T-helper 1 cell treated with Interleukin-12 subunit alpha and Interleukin-12 subunit beta and Interleukin-4 antibody, amounts not matched to agents 30 μg/mL and 1 μg/mL, for 36 hours (primary cell): ENCODE results near the gene FAM120A.
"Not testable (repeated sequence)": the region's sequence is repeated elsewhere in the genome, so short reads cannot be mapped to it uniquely, and the experiment has no call there.

Experiments
- H3K27ac Mint-ChIP-seq: one replicate; pipeline ENCODE4 v1.8.0; 2021; ENCODE audit warnings: mild to moderate bottlenecking, mixed read lengths
- H3K27me3 Mint-ChIP-seq: one replicate; pipeline ENCODE4 v1.8.0; 2021; ENCODE audit warnings: low read depth, mixed read lengths
- H3K36me3 Mint-ChIP-seq: one replicate; pipeline ENCODE4 v1.8.0; 2021; ENCODE audit warnings: low read depth, mixed read lengths
- H3K4me1 Mint-ChIP-seq: one replicate; pipeline ENCODE4 v1.8.0; 2021; ENCODE audit warnings: low read depth, mixed read lengths
- H3K4me3 Mint-ChIP-seq: one replicate; pipeline ENCODE4 v1.8.0; 2021; ENCODE audit warnings: mild to moderate bottlenecking, moderate library complexity, mixed read lengths
- H3K9me3 Mint-ChIP-seq: one replicate; pipeline ENCODE4 v1.8.0; 2021; ENCODE audit warnings: mixed read lengths

FAM120A gene

DNA sequence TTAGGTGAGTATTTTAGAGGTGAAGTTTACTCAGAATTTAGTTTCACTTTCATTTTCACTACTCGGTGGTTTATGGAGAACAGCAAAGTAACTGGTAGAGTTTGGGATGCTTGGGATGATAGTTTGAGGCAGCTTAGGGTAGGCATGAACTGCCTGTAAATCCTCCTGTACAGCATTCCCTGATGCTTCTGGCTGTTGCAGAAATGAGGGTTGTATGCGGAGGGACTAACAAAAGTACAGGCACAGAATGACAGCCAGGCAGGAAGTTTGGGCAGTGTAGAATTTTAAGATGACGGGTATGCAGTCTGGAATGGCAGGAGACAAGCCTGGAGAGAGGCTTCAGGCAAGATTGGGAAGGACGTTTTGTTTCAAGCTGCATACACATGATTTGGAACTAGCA lies 49.9 kb downstream of the FAM120A start:
- peak overlapping the region; percentile 84 for H3K4me3 Mint-ChIP-seq
- peak overlapping the region; percentile 81 for H3K27ac Mint-ChIP-seq
- peaks cover 30% of the 10 kb centered on the region for H3K36me3 Mint-ChIP-seq
- peaks cover 38% of the 10 kb centered on the region for H3K4me1 Mint-ChIP-seq
- no peaks in the 10 kb centered on the region for H3K9me3 Mint-ChIP-seq
- H3K27me3 Mint-ChIP-seq = no peaks in the 10 kb centered on the region

DNA sequence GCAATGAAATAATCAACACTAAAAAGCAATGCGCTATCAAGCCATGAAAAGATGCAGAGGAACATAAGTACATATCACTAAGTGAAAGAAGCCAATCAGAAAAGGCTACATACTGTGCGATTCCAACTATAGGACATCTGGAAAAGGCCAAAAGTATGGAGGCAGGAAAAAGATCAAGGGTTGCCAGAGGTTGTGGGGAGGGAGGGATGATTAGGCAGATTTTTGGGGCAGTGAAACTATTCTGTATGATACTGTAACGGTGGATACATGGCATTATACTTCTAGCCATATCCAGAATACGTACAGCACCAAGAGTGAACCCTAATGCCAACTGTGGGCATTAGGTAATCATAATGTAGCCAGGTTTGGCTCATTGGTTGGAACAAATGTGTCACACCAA lies 51.9 kb downstream of the FAM120A start:
- Mint-ChIP-seq H3K9me3 (no peaks in the 10 kb centered on the region), H3K27me3 (no peaks in the 10 kb centered on the region), H3K4me3 (no peak overlapping the region), H3K27ac (no peak overlapping the region), H3K4me1 (peaks cover 48% of the 10 kb centered on the region), H3K36me3 (peaks cover 28% of the 10 kb centered on the region)

DNA sequence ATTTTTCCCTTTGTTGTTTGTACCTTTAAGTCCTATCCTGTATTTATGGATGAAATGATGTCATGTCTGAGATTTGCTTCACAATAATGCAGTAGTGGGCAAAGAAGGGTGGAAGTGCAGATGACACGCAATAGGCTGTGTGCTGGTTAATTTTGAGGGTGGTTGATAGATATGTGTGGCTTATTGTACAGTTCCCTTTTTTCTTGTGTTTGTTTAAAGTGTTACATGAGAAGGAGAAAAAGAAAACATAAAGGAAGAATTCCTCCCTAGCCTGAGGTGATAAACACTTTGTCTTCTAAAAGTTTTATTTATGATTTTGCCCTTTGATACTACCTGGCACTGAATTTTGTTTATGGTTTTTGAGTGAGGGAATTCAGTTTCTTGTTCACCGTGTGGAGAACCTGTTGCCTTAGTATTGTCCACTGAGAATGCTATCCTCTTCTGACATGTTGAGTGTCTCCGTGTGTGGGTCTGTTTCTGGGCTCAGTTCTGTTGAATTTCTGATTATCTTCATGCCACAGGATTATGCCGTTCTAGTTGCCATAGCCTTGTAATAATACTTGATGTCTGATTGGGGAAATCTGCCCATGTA lies 54.2 kb downstream of the FAM120A start:
- no peaks in the 10 kb centered on the region for H3K27me3 Mint-ChIP-seq
- H3K27ac Mint-ChIP-seq = no peak overlapping the region
- H3K4me3 Mint-ChIP-seq = no peak overlapping the region
- H3K36me3 Mint-ChIP-seq = peaks cover 24% of the 10 kb centered on the region
- H3K9me3 Mint-ChIP-seq = no peaks in the 10 kb centered on the region
- H3K4me1 Mint-ChIP-seq = peaks cover 48% of the 10 kb centered on the region

DNA sequence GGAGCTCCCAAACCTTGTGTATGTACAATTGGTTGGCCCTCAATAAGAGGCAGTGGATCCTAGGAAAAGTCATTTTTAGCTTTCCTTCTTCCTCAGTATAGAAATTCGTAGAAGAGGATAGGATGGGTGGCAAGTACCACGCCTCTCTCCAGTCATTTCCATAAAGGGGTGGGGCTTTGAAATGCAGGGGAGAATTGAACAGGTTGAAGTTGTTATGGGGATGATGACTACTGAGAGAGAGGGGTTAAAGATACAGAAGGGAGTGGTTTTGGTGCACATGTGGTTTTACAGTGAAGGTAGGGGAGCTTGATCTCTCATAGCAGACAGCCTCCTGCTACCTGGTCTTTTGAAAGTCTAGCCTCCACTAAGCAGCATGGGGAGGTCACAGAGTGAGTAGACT lies 56.3 kb downstream of the FAM120A start:
- Mint-ChIP-seq H3K9me3 (no peaks in the 10 kb centered on the region), H3K27ac (no peak overlapping the region), H3K36me3 (peaks cover 12% of the 10 kb centered on the region), H3K27me3 (no peaks in the 10 kb centered on the region), H3K4me1 (peaks cover 36% of the 10 kb centered on the region), H3K4me3 (no peak overlapping the region)

DNA sequence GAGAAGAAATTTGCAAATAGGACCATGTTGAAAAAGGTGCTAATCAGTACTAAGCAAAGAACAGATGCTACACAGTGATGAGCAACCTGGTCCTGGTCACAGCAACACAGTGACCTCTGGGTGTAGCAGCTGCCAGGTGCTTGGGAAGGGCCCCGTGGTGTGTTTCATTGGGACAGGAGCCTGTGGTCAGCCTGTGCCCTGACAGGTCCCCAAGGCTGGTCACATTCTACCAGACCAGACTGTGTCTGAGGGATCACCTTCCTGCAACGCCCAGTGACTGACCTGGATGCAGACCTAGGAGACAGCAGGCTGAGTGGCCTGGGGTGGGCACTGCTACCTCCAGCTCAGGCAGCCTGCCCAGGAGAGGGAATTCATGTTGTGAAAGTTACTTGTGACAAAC lies 56.7 kb downstream of the FAM120A start:
- Mint-ChIP-seq H3K36me3 (peaks cover 12% of the 10 kb centered on the region), H3K4me1 (peaks cover 35% of the 10 kb centered on the region), H3K27ac (no peak overlapping the region), H3K27me3 (no peaks in the 10 kb centered on the region), H3K4me3 (no peak overlapping the region), H3K9me3 (no peaks in the 10 kb centered on the region)

DNA sequence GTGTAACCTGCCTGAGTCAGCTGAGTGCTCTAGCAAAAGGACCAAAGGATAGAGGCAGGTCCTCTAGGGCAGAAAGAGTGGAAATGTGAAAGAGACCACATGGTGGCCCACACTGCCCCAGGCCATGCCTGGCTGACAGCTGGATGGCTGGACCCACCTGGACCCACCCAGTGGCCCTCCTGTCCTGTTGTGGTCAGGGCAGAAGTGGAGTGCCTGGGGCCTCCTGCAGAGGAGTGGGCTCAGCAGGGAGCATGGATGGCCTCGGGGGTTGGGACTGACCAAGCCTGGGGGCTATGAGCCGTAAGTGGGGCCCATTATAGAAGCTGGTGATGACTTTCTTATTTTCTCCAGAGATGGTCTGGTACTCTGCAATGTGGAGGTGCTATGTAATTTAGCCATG lies 57.6 kb downstream of the FAM120A start:
- no peaks in the 10 kb centered on the region for H3K9me3 Mint-ChIP-seq
- peaks cover 14% of the 10 kb centered on the region for H3K36me3 Mint-ChIP-seq
- peaks cover 31% of the 10 kb centered on the region for H3K4me1 Mint-ChIP-seq
- no peak overlapping the region for H3K4me3 Mint-ChIP-seq
- no peak overlapping the region for H3K27ac Mint-ChIP-seq
- H3K27me3 Mint-ChIP-seq = no peaks in the 10 kb centered on the region

DNA sequence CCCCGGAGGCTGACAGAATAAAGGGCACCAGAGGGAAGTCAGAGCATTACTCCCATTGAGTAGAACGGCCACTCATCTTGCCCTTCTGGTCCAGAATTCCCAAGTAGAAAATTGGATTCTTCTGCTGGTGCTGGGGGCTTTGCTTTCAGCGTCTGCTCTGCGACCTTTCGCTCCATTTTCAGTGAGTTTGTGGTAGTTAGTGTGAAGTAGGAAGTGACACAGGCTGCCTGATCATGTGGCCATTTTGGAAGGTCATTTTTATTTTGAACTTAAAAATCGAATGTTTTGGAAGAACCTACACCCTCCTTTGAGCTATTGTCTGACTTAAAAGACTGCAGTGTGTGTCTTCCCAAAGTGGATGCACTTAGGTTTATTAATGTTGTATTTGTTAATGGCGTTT lies 58.6 kb downstream of the FAM120A start:
- H3K4me1 Mint-ChIP-seq = peaks cover 25% of the 10 kb centered on the region
- H3K9me3 Mint-ChIP-seq = no peaks in the 10 kb centered on the region
- H3K27ac Mint-ChIP-seq = no peak overlapping the region
- no peak overlapping the region for H3K4me3 Mint-ChIP-seq
- H3K36me3 Mint-ChIP-seq = peaks cover 13% of the 10 kb centered on the region
- H3K27me3 Mint-ChIP-seq = no peaks in the 10 kb centered on the region

DNA sequence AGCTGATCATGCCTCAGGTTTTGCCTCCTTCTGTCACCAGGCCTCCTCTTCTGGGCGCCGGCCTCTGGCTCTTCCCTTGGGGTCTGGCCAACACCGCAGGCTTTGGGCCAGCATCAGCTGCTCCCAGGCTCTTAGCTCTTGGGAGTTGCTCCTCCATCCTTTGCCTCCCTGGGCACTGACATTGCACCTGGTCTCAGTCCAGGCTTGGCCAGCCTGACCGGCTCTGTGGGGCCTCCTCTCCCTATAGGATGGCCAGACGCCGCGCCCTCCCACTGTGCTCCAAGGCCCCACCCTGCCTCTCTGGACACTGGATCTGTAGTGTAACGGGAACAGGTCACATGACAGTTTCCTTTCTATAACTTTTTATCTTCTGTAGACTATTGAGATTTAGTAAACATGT lies 59.7 kb downstream of the FAM120A start:
- peaks cover 17% of the 10 kb centered on the region for H3K4me1 Mint-ChIP-seq
- H3K9me3 Mint-ChIP-seq, H3K27me3 Mint-ChIP-seq, H3K27ac Mint-ChIP-seq, H3K4me3 Mint-ChIP-seq: not testable (repeated sequence)
- peaks cover 12% of the 10 kb centered on the region for H3K36me3 Mint-ChIP-seq

DNA sequence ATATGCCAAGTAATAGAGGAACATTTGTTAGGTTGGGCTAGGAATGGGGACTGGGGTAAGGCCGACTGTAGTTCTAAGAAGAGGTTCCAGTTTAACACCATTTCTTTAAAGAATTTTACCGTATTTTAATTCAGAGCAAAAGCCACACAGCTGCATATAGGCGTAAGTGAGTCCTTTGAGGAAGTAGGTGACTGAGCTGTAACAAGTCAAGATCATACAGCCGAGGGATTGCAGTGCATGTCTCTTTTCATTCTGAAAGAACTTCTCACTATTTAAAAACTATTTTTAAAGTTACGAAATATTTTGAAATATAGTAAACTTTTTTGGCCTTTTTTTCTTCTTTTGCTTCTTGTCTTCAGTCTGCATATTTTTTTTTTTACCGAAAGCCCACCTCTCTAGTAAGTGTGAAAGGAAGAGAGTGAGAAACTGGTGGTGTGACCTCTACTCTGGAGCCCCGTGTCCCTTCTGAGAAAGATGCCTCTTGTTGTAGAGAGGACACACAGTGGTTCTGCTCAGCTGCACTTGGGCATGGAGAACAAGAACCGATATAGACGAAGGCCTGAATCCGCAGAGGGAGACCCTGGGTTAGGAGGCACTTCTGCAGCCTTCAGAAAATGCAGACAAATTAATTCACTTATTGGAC lies 60.8 kb downstream of the FAM120A start:
- H3K9me3 Mint-ChIP-seq, H3K4me3 Mint-ChIP-seq, H3K27me3 Mint-ChIP-seq, H3K27ac Mint-ChIP-seq, H3K36me3 Mint-ChIP-seq: not testable (repeated sequence)
- H3K4me1 Mint-ChIP-seq = peaks cover 13% of the 10 kb centered on the region

DNA sequence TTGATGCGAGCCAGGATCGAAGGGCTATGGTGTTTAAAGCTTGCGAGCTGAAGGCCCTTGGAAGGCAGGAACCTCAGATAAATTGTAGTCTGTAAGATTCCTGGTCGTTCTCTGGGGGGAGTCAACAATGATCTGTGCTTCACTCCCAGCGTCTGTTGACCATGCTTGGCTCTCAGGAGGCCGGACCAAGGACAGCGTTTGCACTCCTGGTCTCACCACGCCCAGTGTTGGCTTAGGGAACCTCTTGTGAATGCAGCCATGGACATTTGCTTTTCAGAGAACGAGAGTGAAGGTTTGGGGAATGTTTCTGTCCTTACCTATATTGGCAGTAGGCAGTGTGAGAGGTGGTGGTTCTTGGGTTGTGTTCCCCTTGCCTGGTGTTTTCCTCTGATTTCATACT lies 62.1 kb downstream of the FAM120A start:
- peaks cover 8% of the 10 kb centered on the region for H3K36me3 Mint-ChIP-seq
- H3K27ac Mint-ChIP-seq = no peak overlapping the region
- no peak overlapping the region for H3K4me3 Mint-ChIP-seq
- no peaks in the 10 kb centered on the region for H3K9me3 Mint-ChIP-seq
- H3K4me1 Mint-ChIP-seq = peaks cover 6% of the 10 kb centered on the region
- no peaks in the 10 kb centered on the region for H3K27me3 Mint-ChIP-seq

DNA sequence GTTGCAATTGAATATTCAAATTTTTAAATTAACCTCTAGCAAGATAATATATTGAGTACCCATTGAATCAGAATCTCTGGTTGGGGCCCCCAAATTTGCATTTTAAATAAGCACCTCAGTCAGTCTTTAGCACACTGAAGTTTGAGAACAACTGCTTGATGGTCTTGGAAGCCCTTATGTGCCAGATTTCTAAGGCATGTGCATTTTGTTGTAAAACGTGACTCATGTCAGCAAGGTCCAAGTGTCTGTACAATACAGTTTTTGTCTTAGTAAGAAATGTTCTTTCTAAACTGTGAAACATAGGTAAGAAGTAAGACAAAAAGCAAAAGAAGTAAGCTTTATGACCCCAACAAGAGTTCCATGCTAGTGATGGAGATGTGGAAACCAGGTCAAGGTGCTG lies 65.8 kb downstream of the FAM120A start:
- Mint-ChIP-seq H3K27me3 (no peaks in the 10 kb centered on the region), H3K9me3 (no peaks in the 10 kb centered on the region), H3K4me3 (no peak overlapping the region), H3K36me3 (peaks cover 6% of the 10 kb centered on the region), H3K4me1 (peaks cover 7% of the 10 kb centered on the region), H3K27ac (peak overlapping the region; percentile 6)

DNA sequence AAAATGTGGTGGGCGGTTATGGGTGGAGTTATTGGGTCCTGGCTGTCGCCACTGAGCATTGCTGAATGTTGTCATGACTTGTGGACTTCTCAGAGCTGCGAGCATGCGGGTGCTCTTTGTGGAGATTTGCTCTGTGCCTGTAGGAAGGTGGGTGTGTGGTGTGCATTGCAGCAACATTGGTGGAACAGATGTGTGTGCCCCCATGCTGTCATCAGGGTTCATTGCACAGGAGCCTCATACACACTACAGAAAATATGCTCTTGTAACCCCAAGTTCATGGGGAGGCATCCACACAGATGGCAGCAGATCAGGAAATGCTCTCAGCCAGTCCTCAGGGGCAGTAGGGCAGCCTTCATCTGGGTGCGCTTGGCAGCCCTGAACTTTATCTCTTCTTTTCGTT lies 69.0 kb downstream of the FAM120A start:
- Mint-ChIP-seq H3K27ac (no peak overlapping the region), H3K27me3 (no peaks in the 10 kb centered on the region), H3K4me3 (no peak overlapping the region), H3K36me3 (peaks cover 15% of the 10 kb centered on the region), H3K4me1 (peaks cover 18% of the 10 kb centered on the region), H3K9me3 (no peaks in the 10 kb centered on the region)

DNA sequence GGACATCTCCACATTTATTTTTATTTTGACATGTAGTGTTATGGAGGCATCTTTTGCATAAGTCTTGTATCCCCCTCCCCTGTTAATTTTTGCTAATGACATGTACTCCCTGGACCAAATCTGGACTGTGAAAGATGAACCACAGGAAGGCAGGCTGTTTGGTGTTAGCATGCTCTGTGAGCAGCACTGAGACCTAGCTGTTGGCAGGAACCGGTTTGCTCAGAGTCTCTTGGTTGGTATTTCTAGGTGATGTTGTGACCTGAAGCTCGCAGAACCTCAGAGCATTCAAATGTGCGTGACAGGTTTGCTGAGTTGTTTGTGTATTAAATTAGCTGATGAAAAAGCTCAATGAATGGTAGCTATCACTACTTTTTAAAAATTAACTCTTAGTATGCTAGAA lies 71.3 kb downstream of the FAM120A start:
- Mint-ChIP-seq H3K9me3 (no peaks in the 10 kb centered on the region), H3K36me3 (peaks cover 22% of the 10 kb centered on the region), H3K4me3 (no peak overlapping the region), H3K27me3 (no peaks in the 10 kb centered on the region), H3K4me1 (peaks cover 19% of the 10 kb centered on the region), H3K27ac (no peak overlapping the region)

DNA sequence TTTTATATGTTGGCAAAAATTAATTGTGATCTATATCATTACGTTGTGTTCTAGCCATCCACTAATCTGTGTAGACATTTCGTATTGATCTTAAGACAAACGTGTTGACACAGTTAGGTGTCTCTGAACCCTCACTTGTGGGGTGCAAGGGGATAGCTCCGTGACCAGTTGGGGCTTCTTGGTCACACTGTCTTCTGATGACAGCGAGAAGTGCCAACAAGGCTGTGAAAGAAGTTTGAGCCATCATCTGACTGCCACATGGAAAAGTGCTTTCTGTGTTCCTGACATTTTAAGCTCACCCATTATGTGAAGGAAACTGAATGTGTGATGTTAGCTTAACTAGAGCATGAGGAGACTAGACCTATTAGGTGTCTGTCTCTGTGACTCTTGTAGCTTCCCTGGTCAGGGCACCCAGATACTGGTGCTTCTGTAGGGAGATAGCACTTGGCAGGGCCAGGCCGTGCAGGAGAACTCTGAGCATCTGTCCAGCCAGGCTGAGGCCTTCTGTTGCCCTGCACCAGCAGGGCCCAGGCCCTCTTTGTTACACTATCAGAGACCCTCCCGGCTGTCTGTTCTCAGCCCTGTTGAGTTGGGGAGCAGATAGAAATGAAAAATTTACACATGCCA lies 72.1 kb downstream of the FAM120A start:
- no peaks in the 10 kb centered on the region for H3K9me3 Mint-ChIP-seq
- H3K27ac Mint-ChIP-seq = no peak overlapping the region
- H3K27me3 Mint-ChIP-seq = no peaks in the 10 kb centered on the region
- H3K36me3 Mint-ChIP-seq = peaks cover 28% of the 10 kb centered on the region
- H3K4me1 Mint-ChIP-seq = peaks cover 19% of the 10 kb centered on the region
- no peak overlapping the region for H3K4me3 Mint-ChIP-seq

DNA sequence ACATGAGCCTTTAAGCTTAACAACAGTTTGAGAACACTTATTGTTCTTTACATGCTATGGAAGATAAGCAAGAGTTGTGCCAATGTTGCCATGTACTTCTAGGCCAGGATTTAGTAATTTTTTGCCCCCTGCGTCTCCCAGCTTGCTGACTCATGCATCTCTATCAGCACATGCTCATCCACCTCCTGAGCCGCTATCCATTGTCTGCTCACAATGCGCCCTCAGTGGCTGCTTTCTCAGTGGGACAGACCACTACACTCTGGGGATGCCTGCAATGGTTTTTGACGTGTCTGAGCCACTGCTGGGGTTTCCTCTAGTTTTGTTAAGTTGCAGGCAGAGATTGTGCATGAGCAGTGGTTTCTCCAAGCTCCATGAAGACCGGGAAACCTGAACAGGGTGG lies 74.0 kb downstream of the FAM120A start:
- H3K27me3 Mint-ChIP-seq = no peaks in the 10 kb centered on the region
- peaks cover 19% of the 10 kb centered on the region for H3K4me1 Mint-ChIP-seq
- no peak overlapping the region for H3K4me3 Mint-ChIP-seq
- peaks cover 36% of the 10 kb centered on the region for H3K36me3 Mint-ChIP-seq
- H3K9me3 Mint-ChIP-seq = no peaks in the 10 kb centered on the region
- no peak overlapping the region for H3K27ac Mint-ChIP-seq
